GM12872 (cell line): ENCODE measurements around the gene CAMK2A.

Experiments used
- CTCF ChIP-seq: IDR thresholded peaks from 3 replicates; pipeline ENCODE4 v1.5.1; 2011; ENCODE audit warnings: low read depth, mild to moderate bottlenecking, low read length, moderate library complexity; ENCODE audit not compliant: insufficient read depth

CAMK2A gene

GRCh38 chr5:150289551-150290390, at the start of gene CAMK2A:
Gene CAMK2A, minus strand, starts transcription at chr5:150289773. Its CDS starts 148 bp downstream, at chr5:150289625.
- TF ChIP-seq CTCF, result no peak

GRCh38 chr5:150339165-150339564, 49.6 kb upstream of the CAMK2A start:
- no peak for TF ChIP-seq CTCF

- no peak for TF ChIP-seq CTCF
Observed at GRCh38 chr5:150338546-150338945, 49.0 kb upstream of the CAMK2A start.

DNA sequence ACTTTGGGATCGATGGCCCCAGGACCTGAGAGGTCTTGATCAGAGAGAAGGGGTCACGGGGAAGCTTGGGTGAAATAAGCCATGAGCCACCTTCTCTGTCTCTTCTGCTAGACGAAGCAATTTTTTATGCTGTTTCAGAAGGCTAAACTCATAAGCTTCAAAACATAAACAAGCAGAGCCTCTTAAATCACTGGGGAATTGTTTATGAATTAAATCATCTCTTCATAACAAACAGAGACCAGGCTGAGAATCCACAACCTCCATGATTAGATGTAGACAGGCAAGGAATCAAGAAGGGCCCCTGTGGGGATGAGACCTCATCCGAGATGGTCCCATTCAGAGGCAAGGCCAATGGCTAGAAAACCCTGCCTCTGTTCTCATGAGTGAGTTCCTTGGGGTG, 46.2 kb upstream of the CAMK2A start:
- no peak for TF ChIP-seq CTCF

- TF ChIP-seq CTCF, result no peak
Observed at GRCh38 chr5:150333400-150333799, 43.8 kb upstream of the CAMK2A start.

GRCh38 chr5:150329881-150330876, 40.6 kb upstream of the CAMK2A start:
- no peak for TF ChIP-seq CTCF

GRCh38 chr5:150329038-150329437, 39.5 kb upstream of the CAMK2A start:
- no peak for TF ChIP-seq CTCF
